Panc1 (cell line): ENCODE results near the gene HLCS. TPM values are rescaled to one million over a fixed set of nuclear protein-coding genes. Genes with fewer than 3 reads are reported as not detected.

Experiments
- ATAC-seq: fragments of 200-7000 bp; cut with Tn5 transposase; 2 replicates; pipeline ENCODE4 v1.9.1; 2020; ENCODE audit warnings: mild to moderate bottlenecking, moderate library complexity
- BruUV-seq: library from RNA; stranded (reverse); fragments of 400-500 nt; replicated peaks from 2 replicates; lab custom pipeline; 2021; lab: Mats Ljungman, UMichigan
- CTCF ChIA-PET: fragments of 300-600 bp; sonication (Branson Sonifier 250); formaldehyde crosslinking; loops from one replicate; lab custom pipeline; 2022; ENCODE audit warnings: antibody characterized with exemption; lab: Charles Lee
- POLR2A ChIA-PET: fragments of 300-600 bp; sonication (Branson Sonifier 250); formaldehyde crosslinking; loops from one replicate; lab custom pipeline; 2022; ENCODE audit warnings: antibody characterized with exemption; lab: Charles Lee
- DNase-seq: peaks from one replicate; pipeline ENCODE4 v3.0.0-alpha.2; 2010; ENCODE audit warnings: low read depth, low spot score
- H3K27ac ChIP-seq: 2 replicates; pipeline ENCODE4 v1.5.1; 2011; ENCODE audit warnings: mild to moderate bottlenecking, low read length, inconsistent platforms
- H3K27me3 ChIP-seq: fragments of 200-500 bp; sonication (Bioruptor generic); 2 replicates; pipeline ENCODE4 v1.6.0; 2014; ENCODE audit warnings: low read length, inconsistent platforms; ENCODE audit not compliant: control insufficient read depth, insufficient read depth
- H3K36me3 ChIP-seq: fragments of 200-500 bp; sonication (Bioruptor generic); 2 replicates; pipeline ENCODE4 v1.5.1; 2014; ENCODE audit warnings: inconsistent platforms, mild to moderate bottlenecking, low read length, moderate library complexity; ENCODE audit not compliant: control insufficient read depth, insufficient read depth
- H3K4me1 ChIP-seq: 2 replicates; pipeline ENCODE4 v1.5.1; 2011; ENCODE audit warnings: inconsistent platforms, mild to moderate bottlenecking, low read length, moderate library complexity; ENCODE audit not compliant: control insufficient read depth, insufficient read depth
- H3K4me3 ChIP-seq, 2 experiments: 2 replicates each; pipeline ENCODE4 v1.5.1; 2011 to 2012; ENCODE audit warnings: low read depth in 2 of 2, low read length in 2 of 2, mild to moderate bottlenecking in 2 of 2, inconsistent platforms in 1 of 2, moderate library complexity in 1 of 2
- H3K9me3 ChIP-seq: fragments of 200-500 bp; sonication (Bioruptor generic); 2 replicates; pipeline ENCODE4 v1.5.1; 2014; ENCODE audit warnings: low read depth, mild to moderate bottlenecking, inconsistent platforms, low read length, moderate library complexity; ENCODE audit not compliant: control insufficient read depth, insufficient read depth
- CTCF ChIP-seq: fragments of 450-650 bp; IDR thresholded peaks from 2 replicates; pipeline ENCODE4 v1.5.1; 2017; ENCODE audit warnings: mild to moderate bottlenecking
- POLR2AphosphoS5 ChIP-seq: IDR thresholded peaks from 2 replicates; pipeline ENCODE4 v1.6.1; 2012; ENCODE audit warnings: mild to moderate bottlenecking, low read depth, low read length, moderate library complexity
- REST ChIP-seq, 2 experiments: IDR thresholded peaks; 2 replicates each; pipeline ENCODE4 v1.6.1; 2011 to 2012; ENCODE audit warnings: low read depth in 2 of 2, control low read depth in 1 of 2, low read length in 1 of 2, mild to moderate bottlenecking in 1 of 2, moderate library complexity in 1 of 2; ENCODE audit not compliant: insufficient read depth in 1 of 2
- SIN3A ChIP-seq: IDR thresholded peaks from 2 replicates; pipeline ENCODE4 v1.6.1; 2012; ENCODE audit warnings: low read depth, mild to moderate bottlenecking, low read length, moderate library complexity, borderline replicate concordance; ENCODE audit not compliant: insufficient read depth
- TCF7L2 ChIP-seq: IDR thresholded peaks from 2 replicates; pipeline ENCODE4 v1.6.1; 2011; ENCODE audit warnings: mild to moderate bottlenecking, low read depth, low read length, inconsistent platforms
- in situ Hi-C: cut with HindIII; loops from 2 replicates; pipeline ENCODE4 v1.10.0; 2016; ENCODE audit warnings: low sequenced_read_pairs, low pct_unique_long_range_greater_than_20kb
- intact Hi-C: fragments of 100-400 bp; cut with micrococcal nuclease; formaldehyde crosslinking; loops from one replicate; pipeline ENCODE4 v1.10.0; 2022; ENCODE audit not compliant: unreplicated experiment
- total RNA-seq: library from RNA; stranded (reverse); gene quantifications from one replicate; pipeline ENCODE4 v1.2.1, GENCODE V29; 2021; ENCODE audit not compliant: unreplicated experiment

Gene HLCS
- total RNA-seq, 1 experiment from 2014 or later, result 15.3 TPM

- intact Hi-C loops, result loop anchor here (10.0 kb wide), 2 partner anchors 85 to 165 kb away; no protein-coding TSS in a partner anchor
- ATAC-seq, result no peak
These were observed 207.0 kb downstream of the HLCS start for GRCh38 chr21:36759348-36760083.

GRCh38 chr21:36757196-36757595 lies 209.3 kb downstream of the HLCS start:
- no peak for TF ChIP-seq REST (IDR thresholded peaks at IDR 0.05; ENCODE audit: insufficient read depth in 1 of 2, low read depth in 2 of 2, low read length in 1 of 2)
- Histone ChIP-seq H3K4me3 (no peak overlapping the region), H3K36me3 (no peaks in the 10 kb centered on the region), H3K27me3 (no peaks in the 10 kb centered on the region), H3K9me3 (no peaks in the 10 kb centered on the region), H3K4me1 (no peaks in the 10 kb centered on the region), H3K27ac (no peak overlapping the region)
- in situ Hi-C loops (no loop called here), intact Hi-C loops (loop anchor here (10.0 kb wide), 2 partner anchors 88 to 168 kb away; no protein-coding TSS in a partner anchor)
- CTCF ChIA-PET, result interaction anchor here (0.6 kb wide), 1 partner anchor 322 kb away, joined by 4 read pairs; no protein-coding TSS in a partner anchor
- no TSS peak for BruUV-seq
- POLR2A ChIA-PET, result no interaction called here
- no peak for ATAC-seq
- no peak for DNase-seq

More at GRCh38 chr21:36759348-36760083, 207.0 kb downstream of the HLCS start:
- ChIA-PET CTCF (interaction anchor here (0.6 kb wide), 1 partner anchor 12 kb away, joined by 9 read pairs; no protein-coding TSS in a partner anchor), POLR2A (interaction anchor here (0.6 kb wide), 1 partner anchor 242 kb away, joined by 3 read pairs; no protein-coding TSS in a partner anchor)
- in situ Hi-C loops, result no loop called here
- Histone ChIP-seq H3K27me3 (no peaks in the 10 kb centered on the region), H3K9me3 (no peaks in the 10 kb centered on the region), H3K4me3 (no peak overlapping the region), H3K4me1 (no peaks in the 10 kb centered on the region), H3K27ac (no peak overlapping the region), H3K36me3 (no peaks in the 10 kb centered on the region)
- TF ChIP-seq CTCF (no peak), POLR2AphosphoS5 (no peak), SIN3A (no peak), REST (IDR thresholded peaks at IDR 0.05; ENCODE audit: insufficient read depth in 1 of 2, low read depth in 2 of 2, low read length in 1 of 2) (no peak), TCF7L2 (no peak)
- DNase-seq, result no peak
- BruUV-seq, result no TSS peak
